GM12878 (cell line): ENCODE data around the gene WNT5B. TPM values are rescaled to one million over a fixed set of nuclear protein-coding genes. Genes with fewer than 3 reads are reported as not detected.

Source experiments
- ATAC-seq: fragments of 200-7000 bp; cut with Tn5 transposase; 3 replicates; pipeline ENCODE4 v1.9.1; 2020; ENCODE audit warnings: mild to moderate bottlenecking, moderate library complexity
- BruUV-seq: library from RNA; stranded (reverse); fragments of 400-500 nt; replicated peaks from 2 replicates; lab custom pipeline; 2021; lab: Mats Ljungman, UMichigan
- CTCF ChIA-PET: fragments of 300-600 bp; sonication (Branson Sonifier 250); formaldehyde crosslinking; extraction: SDS; loops from one replicate; lab custom pipeline; 2021; ENCODE audit warnings: inconsistent platforms; lab: Yijun Ruan, JAX
- POLR2A ChIA-PET: fragments of 350-600 bp; formaldehyde crosslinking; extraction: SDS; loops from one replicate; lab custom pipeline; 2021; ENCODE audit warnings: inconsistent platforms; lab: Charles Lee
- RAD21 ChIA-PET: fragments of 300-600 bp; sonication (Branson Sonifier 250); formaldehyde crosslinking; loops from one replicate; lab custom pipeline; 2023; ENCODE audit warnings: antibody characterized with exemption; ENCODE audit not compliant: unreplicated experiment; lab: Charles Lee
- SMC1A ChIA-PET: fragments of 300-600 bp; sonication (Branson Sonifier 250); formaldehyde crosslinking; loops from one replicate; lab custom pipeline; 2023; ENCODE audit not compliant: unreplicated experiment, uncharacterized antibody; lab: Charles Lee
- DNase-seq: peaks from one replicate; pipeline ENCODE4 v3.0.0-alpha.2; 2011; ENCODE audit warnings: low read depth, low spot score
- FAIRE-seq: peaks from 3 replicates; lab custom pipeline; 2011; peaks lifted over from hg19 to GRCh38; lab: Jason Lieb, UNC
- H2AFZ ChIP-seq: 2 replicates; pipeline ENCODE4 v1.6.0; 2011; ENCODE audit warnings: low read depth, low read length, control low read depth; ENCODE audit not compliant: control insufficient read depth
- H3K27ac ChIP-seq: 2 replicates; pipeline ENCODE4 v1.5.1; 2011; ENCODE audit warnings: control low read depth; ENCODE audit not compliant: control insufficient read depth, insufficient read depth
- H3K27me3 ChIP-seq, 2 experiments: replicated peaks in 1 of 2; 2 replicates each; pipeline versions ENCODE4 v1.6.0 to v1.6.1; 2011; ENCODE audit warnings: low read length in 1 of 2; ENCODE audit not compliant: control insufficient read depth in 2 of 2, insufficient read depth in 2 of 2
- H3K36me3 ChIP-seq, 2 experiments: 2 replicates each; pipeline ENCODE4 v1.5.1; 2011; ENCODE audit warnings: low read length in 1 of 2; ENCODE audit not compliant: control insufficient read depth in 2 of 2, insufficient read depth in 2 of 2
- H3K4me1 ChIP-seq: 2 replicates; pipeline ENCODE4 v1.6.1; 2011; ENCODE audit warnings: mild to moderate bottlenecking, low read length, moderate library complexity, mixed read lengths; ENCODE audit not compliant: control insufficient read depth, insufficient read depth
- H3K4me2 ChIP-seq: 2 replicates; pipeline ENCODE4 v1.6.0; 2011; ENCODE audit warnings: control low read depth; ENCODE audit not compliant: control insufficient read depth, insufficient read depth
- H3K4me3 ChIP-seq: fragments of 200-600 bp; sonication (generic); 2 replicates; pipeline ENCODE4 v1.5.1; 2016
- H3K79me2 ChIP-seq: 2 replicates; pipeline ENCODE4 v1.6.0; 2011; ENCODE audit warnings: low read length; ENCODE audit not compliant: control insufficient read depth, insufficient read depth
- H3K9ac ChIP-seq: 2 replicates; pipeline ENCODE4 v1.8.0; 2011; ENCODE audit warnings: low read length, control low read depth, mixed read lengths; ENCODE audit not compliant: control insufficient read depth, insufficient read depth
- H3K9me3 ChIP-seq: replicated peaks from 3 replicates; pipeline ENCODE4 v1.5.1; 2011; ENCODE audit warnings: mild to moderate bottlenecking, low read length; ENCODE audit not compliant: control insufficient read depth, insufficient read depth
- H4K20me1 ChIP-seq: 2 replicates; pipeline ENCODE4 v1.6.0; 2011; ENCODE audit not compliant: control insufficient read depth, insufficient read depth
- CREB1 ChIP-seq: IDR thresholded peaks from 2 replicates; pipeline ENCODE4 v1.6.1; 2012; ENCODE audit warnings: low read depth, mild to moderate bottlenecking, inconsistent platforms
- EZH2 ChIP-seq: IDR thresholded peaks from 2 replicates; pipeline ENCODE4 v1.6.1; 2012; ENCODE audit warnings: low read depth, mild to moderate bottlenecking, control low read depth, inconsistent platforms, low read length, borderline replicate concordance; ENCODE audit not compliant: control insufficient read depth
- FOXK2 ChIP-seq: fragments of 450-650 bp; IDR thresholded peaks from 2 replicates; pipeline ENCODE4 v1.6.1; 2017; ENCODE audit warnings: mild to moderate bottlenecking, moderate library complexity
- HSF1 ChIP-seq: fragments of 150-350 bp; IDR thresholded peaks from 2 replicates; pipeline ENCODE4 v1.6.1; 2014; ENCODE audit warnings: mild to moderate bottlenecking, low read depth, low read length
- NR2F1 ChIP-seq: fragments of 450-650 bp; conservative IDR thresholded peaks from 2 replicates; pipeline ENCODE4 v1.6.1; 2017; ENCODE audit warnings: mild to moderate bottlenecking
- POLR2AphosphoS5 ChIP-seq: IDR thresholded peaks from 2 replicates; pipeline ENCODE4 v1.6.1; 2011; ENCODE audit warnings: mild to moderate bottlenecking, low read length, inconsistent platforms
- RCOR1 ChIP-seq: conservative IDR thresholded peaks from 2 replicates; pipeline ENCODE4 v1.6.1; 2012; ENCODE audit warnings: low read depth, low read length, improper control_type of control experiment
- RUNX3 ChIP-seq: IDR thresholded peaks from 2 replicates; pipeline ENCODE4 v1.6.1; 2012; ENCODE audit warnings: low read length, inconsistent platforms
- STAT1 ChIP-seq: fragments of 450-650 bp; conservative IDR thresholded peaks from 2 replicates; pipeline ENCODE4 v1.6.1; 2014; ENCODE audit warnings: antibody characterized with exemption, mild to moderate bottlenecking
- ZBTB11 ChIP-seq: fragments of 450-650 bp; formaldehyde crosslinking; IDR thresholded peaks from 2 replicates; pipeline ENCODE4 v1.5.0; 2022; ENCODE audit warnings: mild to moderate bottlenecking, missing genetic modification characterization
- WGBS: methylation state at CpG from one replicate; pipeline ENCODE4 v1.1.6; 2016; ENCODE audit warnings: low lambda C conversion rate; ENCODE audit not compliant: insufficient replicate concordance, insufficient coverage; ENCODE audit errors: missing lambda C conversion rate; 5-methylcytosine and 5-hydroxymethylcytosine counted together
- in situ Hi-C: fragments of 300-500 bp; cut with MboI; formaldehyde crosslinking; loops from 9 replicates; pipeline ENCODE4 v1.14.3; 2018; ENCODE audit warnings: mixed read lengths
- intact Hi-C: fragments of 100-400 bp; cut with micrococcal nuclease; formaldehyde crosslinking; loops from one replicate; pipeline ENCODE4 v1.14.2; 2022; ENCODE audit not compliant: unreplicated experiment
- polyA plus RNA-seq, 11 experiments: library from polyadenylated mRNA; depleted of rRNA in 4 of 11; unstranded in 6 of 11; stranded (reverse) in 5 of 11; fragments of >200 nt; fragmentation: Nextera tagmentation in 4 of 11; fragmentation: Illumina TruSeq in 1 of 11; extraction: Ambion mirVana in 4 of 11; extraction: Trizol in 1 of 11; gene quantifications; 1 replicate in 1 of 11; 2 replicates in 10 of 11; pipeline versions ENCODE4 v1.2.1 to v1.2.3, GENCODE V29; 2011 to 2016; ENCODE audit warnings: inconsistent platforms in 2 of 11, missing spikeins in 2 of 11, low read depth in 1 of 11
- total RNA-seq, 4 experiments: library from RNA; depleted of rRNA in 3 of 4; stranded (reverse); fragments of >200 nt in 3 of 4; fragmentation: Illumina TruSeq in 1 of 4; extraction: Trizol in 1 of 4; gene quantifications; 2 replicates each; pipeline versions ENCODE4 v1.2.1 to v1.2.3, GENCODE V29; 2013 to 2021
- TF ChIP-seq, protein P1 (sequence below): fragments of 450-650 bp; IDR thresholded peaks from 2 replicates; pipeline ENCODE4 v1.6.1; 2018; ENCODE audit warnings: borderline replicate concordance, mild to moderate bottlenecking; ENCODE audit not compliant: partially characterized antibody
- TF ChIP-seq, protein P2 (sequence below): fragments of 450-650 bp; IDR thresholded peaks from 2 replicates; pipeline ENCODE4 v1.6.1; 2014; ENCODE audit warnings: mild to moderate bottlenecking

The WNT5B gene
- total and polyA plus RNA-seq, 10 of the 15 experiments (the other 5 are each of a cell fraction or from before 2014, with no cell fraction given) = 0.45 to 18.3 (median 5.4) TPM

- no peak for TF ChIP-seq HSF1
- TF ChIP-seq RUNX3 = no peak
- no peak for TF ChIP-seq RCOR1
- TF ChIP-seq, all 136 proteins: peak for 0
These were observed 59.2 kb downstream of the WNT5B start (continued) for GRCh38 chr12:1688086-1688710.

DNA sequence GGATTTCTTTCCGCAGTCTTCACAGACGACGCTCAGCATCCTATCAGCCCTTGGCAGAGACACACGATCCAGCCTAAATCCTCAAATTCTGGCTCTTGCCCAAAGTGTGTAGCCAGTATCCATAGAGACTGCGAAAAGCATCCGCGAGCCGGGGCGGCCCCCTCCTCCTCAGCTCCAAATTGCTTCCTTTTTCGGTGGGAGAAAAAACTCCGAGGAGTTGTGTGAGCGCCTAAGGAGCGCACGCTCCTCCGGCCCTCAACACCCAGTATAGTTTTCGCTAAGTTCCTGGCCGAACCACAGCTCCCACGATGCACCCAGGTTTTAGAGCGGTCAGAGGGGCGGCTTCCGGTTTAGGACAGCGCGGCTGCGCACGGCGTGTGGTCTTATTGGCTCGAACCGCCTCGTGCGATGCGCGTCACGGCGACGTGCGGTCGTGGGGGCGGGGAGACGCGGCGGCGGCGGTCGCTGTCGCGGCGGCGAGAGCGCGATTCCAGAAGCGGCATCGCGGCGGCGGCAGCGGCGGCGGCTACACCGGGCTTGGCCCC lies 61.6 kb downstream of the WNT5B start, which contains the start of gene ADIPOR2:
Gene ADIPOR2 (plus strand): TSS at position 493 of the 545 bp plus-strand sequence. CDS start 63,274 bp downstream, outside the sequence.
- TSS peak; percentile 99 for BruUV-seq
- H3K79me2 ChIP-seq = peaks cover 46% of the 10 kb centered on the region
- no peaks in the 10 kb centered on the region for H3K27me3 ChIP-seq
- no peaks in the 10 kb centered on the region for H3K36me3 ChIP-seq
- POLR2A ChIA-PET = interaction anchor here (1.0 kb wide), 1 partner anchor 9 kb away, joined by 4 read pairs; no protein-coding TSS in a partner anchor
- in situ Hi-C loops = no loop called here
- H3K4me2 ChIP-seq = peak within 1 kb of the TSS; percentile 64
- DNase-seq (peak; percentile 90), FAIRE-seq (peak; percentile 95), ATAC-seq (peak; percentile 98)
- H3K9ac ChIP-seq = peak within 1 kb of the TSS; percentile 76
- intact Hi-C loops = loop anchor here (5.0 kb wide), 1 partner anchor 57 kb away; no protein-coding TSS in a partner anchor
- peak within 1 kb of the TSS; percentile 62 for H2AFZ ChIP-seq
- H3K9me3 ChIP-seq = no peaks in the 10 kb centered on the region
- RAD21 ChIA-PET = interaction anchor here (1.0 to 2.4 kb wide), 3 partner anchors 13 to 100 kb away, joined by 3 to 9 read pairs (median 5); no protein-coding TSS in a partner anchor
- CTCF ChIA-PET = interaction anchor here (1.2 to 2.1 kb wide), 4 partner anchors 9 to 249 kb away, joined by 4 to 7 read pairs (median 5); no protein-coding TSS in a partner anchor
- peak within 1 kb of the TSS; percentile 93 for H3K4me3 ChIP-seq
- peaks cover 5% of the 10 kb centered on the region; the same call in 1 of the 2 replicates for H3K4me1 ChIP-seq
- no peaks in the 10 kb centered on the region for H4K20me1 ChIP-seq
- peak within 1 kb of the TSS; percentile 71 for H3K27ac ChIP-seq
- SMC1A ChIA-PET = interaction anchor here (1.0 kb wide), 1 partner anchor 101 kb away, joined by 5 read pairs; no protein-coding TSS in a partner anchor
- WGBS = under 1% methylated on average over 53 of the region's 59 CpGs
- TF ChIP-seq EZH2 = no peak
- TF ChIP-seq STAT1 = peak; percentile 90; the same call in 1 of the 2 replicates
- no peak for TF ChIP-seq NR2F1
- TF ChIP-seq CREB1 = peak; percentile 97
- TF ChIP-seq, protein P1, sequence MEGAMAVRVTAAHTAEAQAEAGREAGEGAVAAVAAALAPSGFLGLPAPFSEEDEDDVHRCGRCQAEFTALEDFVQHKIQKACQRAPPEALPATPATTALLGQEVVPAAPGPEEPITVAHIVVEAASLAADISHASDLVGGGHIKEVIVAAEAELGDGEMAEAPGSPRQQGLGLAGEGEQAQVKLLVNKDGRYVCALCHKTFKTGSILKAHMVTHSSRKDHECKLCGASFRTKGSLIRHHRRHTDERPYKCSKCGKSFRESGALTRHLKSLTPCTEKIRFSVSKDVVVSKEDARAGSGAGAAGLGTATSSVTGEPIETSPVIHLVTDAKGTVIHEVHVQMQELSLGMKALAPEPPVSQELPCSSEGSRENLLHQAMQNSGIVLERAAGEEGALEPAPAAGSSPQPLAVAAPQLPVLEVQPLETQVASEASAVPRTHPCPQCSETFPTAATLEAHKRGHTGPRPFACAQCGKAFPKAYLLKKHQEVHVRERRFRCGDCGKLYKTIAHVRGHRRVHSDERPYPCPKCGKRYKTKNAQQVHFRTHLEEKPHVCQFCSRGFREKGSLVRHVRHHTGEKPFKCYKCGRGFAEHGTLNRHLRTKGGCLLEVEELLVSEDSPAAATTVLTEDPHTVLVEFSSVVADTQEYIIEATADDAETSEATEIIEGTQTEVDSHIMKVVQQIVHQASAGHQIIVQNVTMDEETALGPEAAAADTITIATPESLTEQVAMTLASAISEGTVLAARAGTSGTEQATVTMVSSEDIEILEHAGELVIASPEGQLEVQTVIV = peak; percentile 94
- peak; percentile 88 for TF ChIP-seq POLR2AphosphoS5
- TF ChIP-seq, protein P2, sequence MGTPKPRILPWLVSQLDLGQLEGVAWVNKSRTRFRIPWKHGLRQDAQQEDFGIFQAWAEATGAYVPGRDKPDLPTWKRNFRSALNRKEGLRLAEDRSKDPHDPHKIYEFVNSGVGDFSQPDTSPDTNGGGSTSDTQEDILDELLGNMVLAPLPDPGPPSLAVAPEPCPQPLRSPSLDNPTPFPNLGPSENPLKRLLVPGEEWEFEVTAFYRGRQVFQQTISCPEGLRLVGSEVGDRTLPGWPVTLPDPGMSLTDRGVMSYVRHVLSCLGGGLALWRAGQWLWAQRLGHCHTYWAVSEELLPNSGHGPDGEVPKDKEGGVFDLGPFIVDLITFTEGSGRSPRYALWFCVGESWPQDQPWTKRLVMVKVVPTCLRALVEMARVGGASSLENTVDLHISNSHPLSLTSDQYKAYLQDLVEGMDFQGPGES = peak; percentile 64; the same call in 1 of the 2 replicates
- no peak for TF ChIP-seq FOXK2
- no peak for TF ChIP-seq ZBTB11 (CRISPR knock-in tag)
